GM12878 (cell line): ENCODE data around the gene UBE2Q2. TPM values are rescaled to one million over a fixed set of nuclear protein-coding genes. Genes with fewer than 3 reads are reported as not detected.

Source experiments
- ATAC-seq: fragments of 200-7000 bp; cut with Tn5 transposase; 3 replicates; pipeline ENCODE4 v1.9.1; 2020; ENCODE audit warnings: mild to moderate bottlenecking, moderate library complexity
- BruUV-seq: library from RNA; stranded (reverse); fragments of 400-500 nt; replicated peaks from 2 replicates; lab custom pipeline; 2021; lab: Mats Ljungman, UMichigan
- CTCF ChIA-PET: fragments of 300-600 bp; sonication (Branson Sonifier 250); formaldehyde crosslinking; extraction: SDS; loops from one replicate; lab custom pipeline; 2021; ENCODE audit warnings: inconsistent platforms; lab: Yijun Ruan, JAX
- POLR2A ChIA-PET: fragments of 350-600 bp; formaldehyde crosslinking; extraction: SDS; loops from one replicate; lab custom pipeline; 2021; ENCODE audit warnings: inconsistent platforms; lab: Charles Lee
- RAD21 ChIA-PET: fragments of 300-600 bp; sonication (Branson Sonifier 250); formaldehyde crosslinking; loops from one replicate; lab custom pipeline; 2023; ENCODE audit warnings: antibody characterized with exemption; ENCODE audit not compliant: unreplicated experiment; lab: Charles Lee
- SMC1A ChIA-PET: fragments of 300-600 bp; sonication (Branson Sonifier 250); formaldehyde crosslinking; loops from one replicate; lab custom pipeline; 2023; ENCODE audit not compliant: unreplicated experiment, uncharacterized antibody; lab: Charles Lee
- DNase-seq: peaks from one replicate; pipeline ENCODE4 v3.0.0-alpha.2; 2011; ENCODE audit warnings: low read depth, low spot score
- FAIRE-seq: peaks from 3 replicates; lab custom pipeline; 2011; peaks lifted over from hg19 to GRCh38; lab: Jason Lieb, UNC
- H2AFZ ChIP-seq: 2 replicates; pipeline ENCODE4 v1.6.0; 2011; ENCODE audit warnings: low read depth, low read length, control low read depth; ENCODE audit not compliant: control insufficient read depth
- H3K27ac ChIP-seq: 2 replicates; pipeline ENCODE4 v1.5.1; 2011; ENCODE audit warnings: control low read depth; ENCODE audit not compliant: control insufficient read depth, insufficient read depth
- H3K27me3 ChIP-seq, 2 experiments: replicated peaks in 1 of 2; 2 replicates each; pipeline versions ENCODE4 v1.6.0 to v1.6.1; 2011; ENCODE audit warnings: low read length in 1 of 2; ENCODE audit not compliant: control insufficient read depth in 2 of 2, insufficient read depth in 2 of 2
- H3K36me3 ChIP-seq, 2 experiments: 2 replicates each; pipeline ENCODE4 v1.5.1; 2011; ENCODE audit warnings: low read length in 1 of 2; ENCODE audit not compliant: control insufficient read depth in 2 of 2, insufficient read depth in 2 of 2
- H3K4me1 ChIP-seq: 2 replicates; pipeline ENCODE4 v1.6.1; 2011; ENCODE audit warnings: mild to moderate bottlenecking, low read length, moderate library complexity, mixed read lengths; ENCODE audit not compliant: control insufficient read depth, insufficient read depth
- H3K4me2 ChIP-seq: 2 replicates; pipeline ENCODE4 v1.6.0; 2011; ENCODE audit warnings: control low read depth; ENCODE audit not compliant: control insufficient read depth, insufficient read depth
- H3K4me3 ChIP-seq: fragments of 200-600 bp; sonication (generic); 2 replicates; pipeline ENCODE4 v1.5.1; 2016
- H3K79me2 ChIP-seq: 2 replicates; pipeline ENCODE4 v1.6.0; 2011; ENCODE audit warnings: low read length; ENCODE audit not compliant: control insufficient read depth, insufficient read depth
- H3K9ac ChIP-seq: 2 replicates; pipeline ENCODE4 v1.8.0; 2011; ENCODE audit warnings: low read length, control low read depth, mixed read lengths; ENCODE audit not compliant: control insufficient read depth, insufficient read depth
- H3K9me3 ChIP-seq: replicated peaks from 3 replicates; pipeline ENCODE4 v1.5.1; 2011; ENCODE audit warnings: mild to moderate bottlenecking, low read length; ENCODE audit not compliant: control insufficient read depth, insufficient read depth
- H4K20me1 ChIP-seq: 2 replicates; pipeline ENCODE4 v1.6.0; 2011; ENCODE audit not compliant: control insufficient read depth, insufficient read depth
- CHD2 ChIP-seq: IDR thresholded peaks from 2 replicates; pipeline ENCODE4 v1.6.1; 2011; ENCODE audit warnings: low read depth, low read length, improper control_type of control experiment, borderline replicate concordance
- CREM ChIP-seq: IDR thresholded peaks from 2 replicates; pipeline ENCODE4 v1.6.1; 2014; ENCODE audit warnings: antibody characterized with exemption, low read depth
- MYB ChIP-seq: fragments of 150-350 bp; IDR thresholded peaks from 2 replicates; pipeline ENCODE4 v1.6.1; 2014; ENCODE audit warnings: mild to moderate bottlenecking, low read depth, low read length, borderline replicate concordance
- POLR2AphosphoS5 ChIP-seq: IDR thresholded peaks from 2 replicates; pipeline ENCODE4 v1.6.1; 2011; ENCODE audit warnings: mild to moderate bottlenecking, low read length, inconsistent platforms
- RAD21 ChIP-seq: IDR thresholded peaks from 2 replicates; pipeline ENCODE4 v1.6.1; 2011; ENCODE audit warnings: mild to moderate bottlenecking, low read depth, low read length, moderate library complexity; ENCODE audit not compliant: insufficient read depth
- RAD51 ChIP-seq: fragments of 450-650 bp; IDR thresholded peaks from 2 replicates; pipeline ENCODE4 v1.6.1; 2016; ENCODE audit warnings: moderate library complexity, mild to moderate bottlenecking, inconsistent platforms
- SMC3 ChIP-seq: IDR thresholded peaks from 2 replicates; pipeline ENCODE4 v1.6.1; 2011; ENCODE audit warnings: low read length, improper control_type of control experiment, borderline replicate concordance
- WGBS: methylation state at CpG from one replicate; pipeline ENCODE4 v1.1.6; 2016; ENCODE audit warnings: low lambda C conversion rate; ENCODE audit not compliant: insufficient replicate concordance, insufficient coverage; ENCODE audit errors: missing lambda C conversion rate; 5-methylcytosine and 5-hydroxymethylcytosine counted together
- in situ Hi-C: fragments of 300-500 bp; cut with MboI; formaldehyde crosslinking; loops from 9 replicates; pipeline ENCODE4 v1.14.3; 2018; ENCODE audit warnings: mixed read lengths
- intact Hi-C: fragments of 100-400 bp; cut with micrococcal nuclease; formaldehyde crosslinking; loops from one replicate; pipeline ENCODE4 v1.14.2; 2022; ENCODE audit not compliant: unreplicated experiment
- polyA plus RNA-seq, 11 experiments: library from polyadenylated mRNA; depleted of rRNA in 4 of 11; unstranded in 6 of 11; stranded (reverse) in 5 of 11; fragments of >200 nt; fragmentation: Nextera tagmentation in 4 of 11; fragmentation: Illumina TruSeq in 1 of 11; extraction: Ambion mirVana in 4 of 11; extraction: Trizol in 1 of 11; gene quantifications; 1 replicate in 1 of 11; 2 replicates in 10 of 11; pipeline versions ENCODE4 v1.2.1 to v1.2.3, GENCODE V29; 2011 to 2016; ENCODE audit warnings: inconsistent platforms in 2 of 11, missing spikeins in 2 of 11, low read depth in 1 of 11
- total RNA-seq, 4 experiments: library from RNA; depleted of rRNA in 3 of 4; stranded (reverse); fragments of >200 nt in 3 of 4; fragmentation: Illumina TruSeq in 1 of 4; extraction: Trizol in 1 of 4; gene quantifications; 2 replicates each; pipeline versions ENCODE4 v1.2.1 to v1.2.3, GENCODE V29; 2013 to 2021
- TF ChIP-seq, protein P1 (sequence below): IDR thresholded peaks from 2 replicates; pipeline ENCODE4 v1.6.1; 2011; ENCODE audit warnings: mild to moderate bottlenecking, low read depth, low read length, moderate library complexity; ENCODE audit not compliant: insufficient replicate concordance
- TF ChIP-seq, protein P2 (sequence below): fragments of 450-650 bp; conservative IDR thresholded peaks from 2 replicates; pipeline ENCODE4 v1.6.1; 2017; ENCODE audit warnings: mild to moderate bottlenecking, moderate library complexity
- TF ChIP-seq, protein P3 (sequence below): IDR thresholded peaks from 2 replicates; pipeline ENCODE4 v1.6.1; 2012; ENCODE audit warnings: improper control_type of control experiment, low read depth, low read length; ENCODE audit not compliant: insufficient replicate concordance
- TF ChIP-seq, protein P4 (sequence below): fragments of 450-650 bp; IDR thresholded peaks from 2 replicates; pipeline ENCODE4 v1.6.1; 2017; ENCODE audit warnings: mild to moderate bottlenecking

UBE2Q2 gene
- total and polyA plus RNA-seq, 10 of the 15 experiments (the other 5 are each of a cell fraction or from before 2014, with no cell fraction given), result 11.1 to 31.9 (median 21.6) TPM

DNA sequence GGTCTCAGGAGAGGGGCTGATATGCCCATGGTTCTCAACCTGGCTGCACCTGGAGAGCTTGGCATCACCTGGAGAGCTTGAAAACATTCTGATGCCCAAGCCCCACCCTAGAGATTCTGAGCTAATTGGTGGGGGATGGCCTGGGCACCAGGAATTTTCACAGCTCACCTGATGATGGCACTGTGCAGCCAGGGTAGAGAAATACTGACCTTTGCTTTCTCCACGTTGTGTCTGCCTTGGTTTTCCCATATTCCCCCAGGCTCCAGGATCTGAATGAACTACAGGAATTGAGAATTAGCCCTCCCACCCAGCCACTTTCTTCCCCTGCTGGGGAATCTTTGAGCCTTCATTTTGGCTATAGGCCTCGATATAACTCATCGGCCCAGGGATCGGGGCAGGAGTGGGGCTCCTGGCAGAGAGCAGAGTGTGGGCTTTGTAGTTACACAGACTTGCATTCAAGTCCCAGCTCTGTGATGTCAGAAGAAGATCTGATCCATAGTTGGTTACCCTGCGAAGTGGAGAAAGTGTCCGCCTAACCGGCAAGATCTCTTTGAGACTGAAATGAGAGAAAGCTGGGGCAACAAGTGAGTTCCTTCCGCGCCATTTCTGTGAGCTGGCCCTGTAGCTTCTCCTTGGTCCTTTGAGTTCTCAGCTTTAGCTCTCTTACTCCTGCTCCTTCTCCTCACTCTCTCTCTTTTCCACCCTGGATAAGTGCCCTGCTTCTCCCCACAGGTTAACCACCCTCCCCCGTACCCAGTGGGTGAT, 33.1 kb upstream of the UBE2Q2 start:
- H3K79me2 ChIP-seq, result no peaks in the 10 kb centered on the region
- H3K4me3 ChIP-seq, result no peak overlapping the region
- H3K9ac ChIP-seq, result no peak overlapping the region
- SMC1A ChIA-PET, result interaction anchor here (0.6 to 4.5 kb wide), 14 partner anchors 10 to 340 kb away, joined by 3 to 44 read pairs (median 4); no protein-coding TSS in a partner anchor
- H2AFZ ChIP-seq, result no peak overlapping the region
- FAIRE-seq (no peak), ATAC-seq (peak; percentile 85), DNase-seq (no peak)
- no peak overlapping the region for H3K4me2 ChIP-seq
- no peak overlapping the region for H3K27ac ChIP-seq
- H3K9me3 ChIP-seq, result no peaks in the 10 kb centered on the region
- no peaks in the 10 kb centered on the region for H3K4me1 ChIP-seq
- 78% methylated on average over 10 of the region's 10 CpGs for WGBS
- in situ Hi-C loops, result loop anchor here (5.0 kb wide), 1 partner anchor 332 kb away; no protein-coding TSS in a partner anchor
- BruUV-seq, result no TSS peak
- CTCF ChIA-PET, result interaction anchor here (0.7 to 4.3 kb wide), 24 partner anchors 9 to 407 kb away, joined by 3 to 74 read pairs (median 4); a partner anchor contains a TSS
- POLR2A ChIA-PET, result interaction anchor here (0.6 to 1.3 kb wide), 2 partner anchors 110 to 329 kb away, joined by 3 to 4 read pairs; no protein-coding TSS in a partner anchor
- H3K27me3 ChIP-seq, result no peaks in the 10 kb centered on the region; a peak in 1 of 4 replicates
- H3K36me3 ChIP-seq, result no peaks in the 10 kb centered on the region
- H4K20me1 ChIP-seq, result no peaks in the 10 kb centered on the region
- RAD21 ChIA-PET, result interaction anchor here (0.6 to 3.8 kb wide), 10 partner anchors 26 to 341 kb away, joined by 3 to 44 read pairs (median 4); partner anchors contain the start of gene TMEM266
- intact Hi-C loops, result loop anchor here (2.0 to 5.0 kb wide), 2 partner anchors 117 to 329 kb away; no protein-coding TSS in a partner anchor
- TF ChIP-seq POLR2AphosphoS5 (no peak), CREM (no peak), CHD2 (no peak), RAD51 (no peak), RAD21 (peak; percentile 71), MYB (no peak), SMC3 (peak; percentile 42; the same call in 1 of the 2 replicates)
- TF ChIP-seq, protein P1, sequence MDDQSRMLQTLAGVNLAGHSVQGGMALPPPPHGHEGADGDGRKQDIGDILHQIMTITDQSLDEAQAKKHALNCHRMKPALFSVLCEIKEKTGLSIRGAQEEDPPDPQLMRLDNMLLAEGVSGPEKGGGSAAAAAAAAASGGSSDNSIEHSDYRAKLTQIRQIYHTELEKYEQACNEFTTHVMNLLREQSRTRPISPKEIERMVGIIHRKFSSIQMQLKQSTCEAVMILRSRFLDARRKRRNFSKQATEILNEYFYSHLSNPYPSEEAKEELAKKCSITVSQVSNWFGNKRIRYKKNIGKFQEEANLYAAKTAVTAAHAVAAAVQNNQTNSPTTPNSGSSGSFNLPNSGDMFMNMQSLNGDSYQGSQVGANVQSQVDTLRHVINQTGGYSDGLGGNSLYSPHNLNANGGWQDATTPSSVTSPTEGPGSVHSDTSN, result no peak
- TF ChIP-seq, protein P2, sequence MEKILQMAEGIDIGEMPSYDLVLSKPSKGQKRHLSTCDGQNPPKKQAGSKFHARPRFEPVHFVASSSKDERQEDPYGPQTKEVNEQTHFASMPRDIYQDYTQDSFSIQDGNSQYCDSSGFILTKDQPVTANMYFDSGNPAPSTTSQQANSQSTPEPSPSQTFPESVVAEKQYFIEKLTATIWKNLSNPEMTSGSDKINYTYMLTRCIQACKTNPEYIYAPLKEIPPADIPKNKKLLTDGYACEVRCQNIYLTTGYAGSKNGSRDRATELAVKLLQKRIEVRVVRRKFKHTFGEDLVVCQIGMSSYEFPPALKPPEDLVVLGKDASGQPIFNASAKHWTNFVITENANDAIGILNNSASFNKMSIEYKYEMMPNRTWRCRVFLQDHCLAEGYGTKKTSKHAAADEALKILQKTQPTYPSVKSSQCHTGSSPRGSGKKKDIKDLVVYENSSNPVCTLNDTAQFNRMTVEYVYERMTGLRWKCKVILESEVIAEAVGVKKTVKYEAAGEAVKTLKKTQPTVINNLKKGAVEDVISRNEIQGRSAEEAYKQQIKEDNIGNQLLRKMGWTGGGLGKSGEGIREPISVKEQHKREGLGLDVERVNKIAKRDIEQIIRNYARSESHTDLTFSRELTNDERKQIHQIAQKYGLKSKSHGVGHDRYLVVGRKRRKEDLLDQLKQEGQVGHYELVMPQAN, result no peak
- TF ChIP-seq, protein P3, sequence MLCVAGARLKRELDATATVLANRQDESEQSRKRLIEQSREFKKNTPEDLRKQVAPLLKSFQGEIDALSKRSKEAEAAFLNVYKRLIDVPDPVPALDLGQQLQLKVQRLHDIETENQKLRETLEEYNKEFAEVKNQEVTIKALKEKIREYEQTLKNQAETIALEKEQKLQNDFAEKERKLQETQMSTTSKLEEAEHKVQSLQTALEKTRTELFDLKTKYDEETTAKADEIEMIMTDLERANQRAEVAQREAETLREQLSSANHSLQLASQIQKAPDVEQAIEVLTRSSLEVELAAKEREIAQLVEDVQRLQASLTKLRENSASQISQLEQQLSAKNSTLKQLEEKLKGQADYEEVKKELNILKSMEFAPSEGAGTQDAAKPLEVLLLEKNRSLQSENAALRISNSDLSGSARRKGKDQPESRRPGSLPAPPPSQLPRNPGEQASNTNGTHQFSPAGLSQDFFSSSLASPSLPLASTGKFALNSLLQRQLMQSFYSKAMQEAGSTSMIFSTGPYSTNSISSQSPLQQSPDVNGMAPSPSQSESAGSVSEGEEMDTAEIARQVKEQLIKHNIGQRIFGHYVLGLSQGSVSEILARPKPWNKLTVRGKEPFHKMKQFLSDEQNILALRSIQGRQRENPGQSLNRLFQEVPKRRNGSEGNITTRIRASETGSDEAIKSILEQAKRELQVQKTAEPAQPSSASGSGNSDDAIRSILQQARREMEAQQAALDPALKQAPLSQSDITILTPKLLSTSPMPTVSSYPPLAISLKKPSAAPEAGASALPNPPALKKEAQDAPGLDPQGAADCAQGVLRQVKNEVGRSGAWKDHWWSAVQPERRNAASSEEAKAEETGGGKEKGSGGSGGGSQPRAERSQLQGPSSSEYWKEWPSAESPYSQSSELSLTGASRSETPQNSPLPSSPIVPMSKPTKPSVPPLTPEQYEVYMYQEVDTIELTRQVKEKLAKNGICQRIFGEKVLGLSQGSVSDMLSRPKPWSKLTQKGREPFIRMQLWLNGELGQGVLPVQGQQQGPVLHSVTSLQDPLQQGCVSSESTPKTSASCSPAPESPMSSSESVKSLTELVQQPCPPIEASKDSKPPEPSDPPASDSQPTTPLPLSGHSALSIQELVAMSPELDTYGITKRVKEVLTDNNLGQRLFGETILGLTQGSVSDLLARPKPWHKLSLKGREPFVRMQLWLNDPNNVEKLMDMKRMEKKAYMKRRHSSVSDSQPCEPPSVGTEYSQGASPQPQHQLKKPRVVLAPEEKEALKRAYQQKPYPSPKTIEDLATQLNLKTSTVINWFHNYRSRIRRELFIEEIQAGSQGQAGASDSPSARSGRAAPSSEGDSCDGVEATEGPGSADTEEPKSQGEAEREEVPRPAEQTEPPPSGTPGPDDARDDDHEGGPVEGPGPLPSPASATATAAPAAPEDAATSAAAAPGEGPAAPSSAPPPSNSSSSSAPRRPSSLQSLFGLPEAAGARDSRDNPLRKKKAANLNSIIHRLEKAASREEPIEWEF, result no peak
- TF ChIP-seq, protein P4, sequence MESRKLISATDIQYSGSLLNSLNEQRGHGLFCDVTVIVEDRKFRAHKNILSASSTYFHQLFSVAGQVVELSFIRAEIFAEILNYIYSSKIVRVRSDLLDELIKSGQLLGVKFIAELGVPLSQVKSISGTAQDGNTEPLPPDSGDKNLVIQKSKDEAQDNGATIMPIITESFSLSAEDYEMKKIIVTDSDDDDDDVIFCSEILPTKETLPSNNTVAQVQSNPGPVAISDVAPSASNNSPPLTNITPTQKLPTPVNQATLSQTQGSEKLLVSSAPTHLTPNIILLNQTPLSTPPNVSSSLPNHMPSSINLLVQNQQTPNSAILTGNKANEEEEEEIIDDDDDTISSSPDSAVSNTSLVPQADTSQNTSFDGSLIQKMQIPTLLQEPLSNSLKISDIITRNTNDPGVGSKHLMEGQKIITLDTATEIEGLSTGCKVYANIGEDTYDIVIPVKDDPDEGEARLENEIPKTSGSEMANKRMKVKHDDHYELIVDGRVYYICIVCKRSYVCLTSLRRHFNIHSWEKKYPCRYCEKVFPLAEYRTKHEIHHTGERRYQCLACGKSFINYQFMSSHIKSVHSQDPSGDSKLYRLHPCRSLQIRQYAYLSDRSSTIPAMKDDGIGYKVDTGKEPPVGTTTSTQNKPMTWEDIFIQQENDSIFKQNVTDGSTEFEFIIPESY, result no peak
